HG02981 (cell line): ENCODE results near the gene SMIM41.

Source experiments
- ATAC-seq: cut with Tn5 transposase; IDR thresholded peaks from one replicate; pipeline ENCODE4 v1.9.1; 2021; ENCODE audit warnings: mild to moderate bottlenecking, moderate library complexity; ENCODE audit not compliant: unreplicated experiment

SMIM41 gene

DNA sequence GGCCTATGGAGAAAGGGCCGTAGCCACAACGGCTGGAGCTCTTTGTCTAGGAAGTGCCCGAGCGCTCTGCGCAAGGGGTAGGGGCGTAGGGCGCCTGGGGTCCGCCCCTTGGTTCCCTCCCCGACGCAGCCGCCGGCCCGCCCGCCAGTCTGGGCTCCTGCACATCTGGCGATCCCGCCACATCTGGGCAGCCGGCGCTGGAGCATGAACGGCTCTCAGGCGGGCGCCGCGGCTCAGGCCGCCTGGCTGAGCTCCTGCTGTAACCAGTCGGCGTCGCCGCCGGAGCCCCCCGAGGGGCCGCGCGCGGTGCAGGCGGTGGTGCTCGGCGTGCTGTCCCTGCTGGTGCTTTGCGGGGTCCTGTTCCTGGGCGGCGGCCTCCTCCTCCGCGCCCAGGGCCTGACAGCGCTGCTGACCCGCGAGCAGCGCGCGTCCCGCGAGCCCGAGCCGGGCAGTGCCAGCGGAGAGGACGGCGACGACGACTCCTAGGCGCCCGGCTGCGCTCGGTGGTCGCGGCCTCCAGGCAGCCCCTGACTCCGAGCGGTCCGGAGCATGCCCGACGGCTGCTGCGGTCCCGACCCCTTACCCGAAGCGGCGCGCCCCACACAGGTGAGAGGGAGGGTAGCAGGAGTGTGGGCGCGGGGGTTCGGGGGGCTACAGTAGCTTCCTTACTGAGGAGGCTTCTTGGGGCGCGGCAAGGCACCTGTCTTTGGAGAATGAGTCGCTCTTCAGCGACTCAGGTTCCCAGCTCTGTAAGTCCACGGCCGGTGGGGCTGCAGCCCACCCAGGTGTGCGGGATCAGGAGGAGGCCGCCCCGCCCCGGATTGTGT is at the start of gene SMIM41:
TSS of gene SMIM41 (plus strand) at position 129 of the 827 bp plus-strand sequence. CDS start at position 205, 76 bp downstream.
- ATAC-seq, result no peak

- ATAC-seq, result no peak
These were observed 47.1 kb upstream of the SMIM41 start for GRCh38 chr12:52032446-52032803.

- peak; percentile 93 for ATAC-seq
These were observed 46.6 kb upstream of the SMIM41 start for GRCh38 chr12:52032804-52033445.

GRCh38 chr12:52033446-52034140 is 45.9 kb upstream of the SMIM41 start:
- ATAC-seq, result no peak

DNA sequence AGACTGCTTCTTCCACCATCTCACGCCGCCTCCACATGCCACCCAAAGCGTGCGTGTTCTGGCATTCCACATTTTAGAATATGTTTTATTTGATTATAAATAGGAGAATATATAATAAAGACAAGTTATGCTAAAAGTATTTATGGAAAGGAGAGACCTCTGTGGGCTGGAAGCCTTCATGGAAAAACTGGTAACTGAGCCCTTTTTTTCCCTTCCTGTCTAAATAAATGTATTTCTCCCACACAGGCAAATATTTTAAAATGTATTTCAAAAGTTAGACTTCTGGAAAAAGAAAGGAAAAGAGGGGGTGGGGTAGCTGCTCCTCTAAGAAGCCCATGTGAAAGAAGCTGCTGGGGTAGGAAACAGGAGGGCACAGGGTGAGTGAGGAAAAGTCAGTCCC is 44.3 kb upstream of the SMIM41 start:
- ATAC-seq, result no peak

DNA sequence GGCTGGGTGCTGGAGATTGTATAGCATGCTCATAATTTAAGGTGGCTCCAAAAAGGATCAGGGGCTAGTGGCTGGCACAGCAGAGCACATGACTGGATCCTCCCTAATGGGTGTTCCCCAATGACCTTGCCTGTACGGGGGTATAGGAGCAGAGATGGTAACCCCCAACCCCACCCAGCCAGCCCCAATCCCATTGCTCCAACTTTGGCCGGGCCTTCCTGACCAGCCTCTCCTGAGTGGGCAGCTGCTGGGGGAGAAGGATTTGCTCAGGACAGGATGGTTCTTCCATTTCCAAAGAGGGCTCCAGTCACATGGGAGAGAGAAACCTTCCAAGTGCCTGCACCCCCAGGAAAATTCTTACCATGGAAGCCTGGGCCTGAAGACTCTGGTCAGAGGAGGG is 43.6 kb upstream of the SMIM41 start:
- ATAC-seq, result no peak

GRCh38 chr12:52036587-52037171 is 42.8 kb upstream of the SMIM41 start:
- ATAC-seq, result peak; percentile 33

- no peak for ATAC-seq
These were observed 42.1 kb upstream of the SMIM41 start for GRCh38 chr12:52037248-52037861.

DNA sequence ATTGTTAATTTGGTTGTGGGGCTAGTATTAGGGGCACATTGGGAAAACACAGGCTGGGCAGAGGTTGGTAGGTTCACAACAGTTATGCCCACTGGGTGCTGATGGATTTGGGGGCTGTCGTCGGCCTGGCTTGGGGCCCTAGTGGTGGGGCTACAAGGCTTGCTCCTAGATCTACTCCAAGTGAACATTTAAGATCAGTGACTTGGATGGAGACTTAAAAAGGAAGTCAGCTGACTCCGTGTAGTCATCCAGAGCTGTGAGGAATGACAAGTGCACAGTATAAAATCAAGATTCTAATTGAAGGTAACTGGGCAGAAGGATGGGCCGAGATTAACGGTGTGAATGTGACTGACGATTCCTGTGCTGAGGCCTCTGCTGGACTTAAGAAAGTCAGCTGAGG is 41.1 kb upstream of the SMIM41 start:
- ATAC-seq, result no peak

GRCh38 chr12:52041035-52041434 is 38.5 kb upstream of the SMIM41 start:
- ATAC-seq, result no peak

DNA sequence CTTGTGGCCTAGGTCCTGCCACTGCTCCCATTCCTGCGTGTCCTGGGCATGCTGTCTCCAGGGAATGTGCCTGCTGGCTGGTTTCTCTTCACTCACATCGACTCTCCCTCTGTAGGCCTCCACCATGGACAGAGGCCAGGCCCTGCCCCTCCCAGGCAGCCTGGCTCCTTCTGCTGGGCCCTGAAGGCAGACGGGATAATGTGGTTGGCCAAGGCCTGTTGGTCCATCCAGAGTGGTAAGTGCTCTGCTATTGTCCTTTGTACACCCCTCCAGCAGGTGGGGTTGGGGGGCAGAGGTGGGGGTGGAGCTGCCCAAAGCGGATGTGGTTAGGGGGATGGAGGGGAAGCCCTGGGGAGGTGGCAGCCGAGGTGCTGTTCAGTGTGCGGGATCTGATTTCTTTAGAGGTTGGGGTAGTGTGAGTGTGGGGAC is 37.8 kb upstream of the SMIM41 start:
- ATAC-seq, result no peak

DNA sequence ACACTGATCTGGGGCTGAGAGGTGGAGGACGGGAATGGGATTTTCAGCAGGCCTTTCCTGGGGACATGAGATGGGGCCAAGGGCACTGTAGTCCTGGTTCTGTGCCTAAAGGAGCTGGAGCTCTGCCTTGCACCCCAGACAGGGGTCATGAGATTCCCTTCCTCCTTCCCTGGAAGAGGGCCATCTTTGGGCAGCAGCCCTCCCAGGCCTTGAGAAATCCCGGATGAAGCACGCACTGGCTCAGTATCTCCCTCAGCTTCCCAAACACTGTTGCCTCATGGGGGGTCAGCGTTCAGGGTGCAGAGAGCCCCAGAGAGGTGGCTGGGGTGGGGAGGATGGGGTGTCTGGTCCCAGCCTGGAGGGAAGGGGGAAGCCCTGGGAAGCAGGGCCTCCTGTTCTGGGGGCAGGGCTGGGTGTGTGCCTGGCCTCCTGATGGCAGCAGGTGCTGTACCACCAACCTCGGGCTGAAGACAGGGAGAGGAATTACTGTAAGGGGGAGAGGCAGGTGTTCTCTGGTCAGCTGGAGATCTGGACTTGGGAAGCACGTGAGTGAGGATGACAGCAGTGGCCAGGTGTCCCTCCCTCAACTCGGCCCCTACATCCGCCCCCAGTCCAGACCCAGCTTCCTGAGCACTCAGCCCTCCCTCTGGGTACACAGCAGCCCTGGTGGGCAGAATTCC is 36.7 kb upstream of the SMIM41 start:
- ATAC-seq, result no peak

DNA sequence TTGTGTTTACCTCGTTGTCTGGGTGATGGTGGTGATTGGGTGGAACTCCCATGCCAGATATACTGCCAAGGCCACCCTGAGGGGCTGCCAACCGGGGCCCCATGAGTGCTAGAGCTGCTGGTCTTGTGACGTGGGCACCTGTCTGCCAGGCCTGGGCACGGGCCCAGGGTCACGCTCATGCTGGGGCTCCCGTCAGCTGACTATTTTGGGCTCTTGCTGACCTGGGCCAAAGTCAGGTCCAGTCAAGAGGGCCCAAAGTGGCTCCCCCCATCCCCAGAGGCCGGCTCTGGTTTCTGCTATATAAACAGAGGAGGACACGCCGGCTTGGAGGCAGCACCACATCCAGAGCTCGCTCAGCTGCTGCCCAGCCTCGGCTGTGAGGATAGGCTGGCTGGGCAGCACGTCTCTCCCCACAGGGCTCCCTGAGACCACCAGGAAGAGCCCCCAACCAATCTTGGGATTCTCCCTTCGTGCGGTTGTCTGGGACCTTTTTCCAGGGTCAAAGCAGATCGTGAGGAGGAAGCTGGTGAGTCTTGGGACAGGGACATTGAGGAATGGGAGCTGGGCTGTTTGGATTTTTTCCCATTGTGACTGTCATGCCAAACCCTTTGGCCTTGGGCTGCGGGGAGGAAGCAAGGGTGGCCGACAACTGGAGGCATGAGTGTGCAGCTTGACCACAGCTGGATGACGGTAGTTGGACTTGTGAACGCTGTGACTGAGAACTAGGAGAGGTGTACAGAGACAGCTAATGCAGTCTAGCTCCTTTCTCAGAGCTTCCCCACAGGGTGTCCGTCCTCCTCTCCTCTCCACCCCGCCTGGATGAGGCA is 35.9 kb upstream of the SMIM41 start:
- no peak for ATAC-seq

DNA sequence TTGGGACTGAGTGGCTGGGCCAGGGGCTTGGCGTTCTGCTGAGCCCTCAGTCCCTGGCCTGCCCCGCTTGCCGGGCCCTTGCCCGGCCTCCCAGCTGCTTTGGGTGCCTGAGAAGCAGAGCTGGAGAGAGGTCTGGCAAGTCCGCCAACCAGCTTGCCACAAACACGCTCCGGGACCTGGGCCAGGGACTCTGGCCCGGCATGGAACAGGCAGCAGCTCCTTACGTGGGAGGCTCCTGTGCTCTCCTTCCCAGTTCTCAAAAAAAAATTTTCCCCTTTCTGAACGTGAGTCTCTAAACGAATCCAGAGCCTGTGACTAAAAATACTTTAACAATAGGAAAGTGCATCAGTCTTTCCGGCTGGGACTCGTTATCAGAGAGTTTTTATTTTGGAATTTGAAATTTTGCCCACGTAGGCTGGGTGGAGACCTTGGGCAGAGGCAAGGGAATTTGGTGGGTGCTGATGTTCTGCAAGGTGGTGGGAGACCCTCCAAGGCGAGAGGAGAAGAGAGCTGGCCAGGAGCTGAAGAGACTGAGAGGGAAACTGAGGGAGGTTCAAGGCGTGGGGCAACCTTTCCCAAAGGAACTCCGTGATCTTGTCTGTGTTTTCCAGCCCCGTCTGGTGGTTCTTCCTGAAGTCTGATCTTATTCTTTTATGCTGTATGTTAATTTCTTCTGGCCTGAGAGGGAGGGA is 35.1 kb upstream of the SMIM41 start:
- no peak for ATAC-seq

DNA sequence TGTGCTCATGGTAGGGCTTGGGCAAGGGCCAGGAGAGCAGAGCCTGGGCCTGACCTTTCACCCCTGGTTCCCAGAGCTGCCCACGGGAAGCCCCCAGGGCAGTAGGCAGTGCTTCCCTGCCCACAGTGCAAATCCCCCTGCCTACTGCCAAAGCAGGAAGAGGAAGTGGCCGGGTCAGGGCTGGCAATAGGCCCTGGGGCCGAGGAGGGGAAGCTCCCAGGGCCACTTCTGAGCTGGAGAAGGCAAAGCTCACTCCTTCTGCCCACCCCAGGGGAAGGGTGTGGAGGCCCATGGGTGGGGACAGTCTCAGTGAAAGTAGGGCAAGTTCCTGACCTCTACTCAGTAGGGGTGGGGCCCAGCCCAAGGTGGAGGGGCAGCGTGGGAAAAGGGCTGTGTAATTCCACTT is 33.7 kb upstream of the SMIM41 start:
- no peak for ATAC-seq

DNA sequence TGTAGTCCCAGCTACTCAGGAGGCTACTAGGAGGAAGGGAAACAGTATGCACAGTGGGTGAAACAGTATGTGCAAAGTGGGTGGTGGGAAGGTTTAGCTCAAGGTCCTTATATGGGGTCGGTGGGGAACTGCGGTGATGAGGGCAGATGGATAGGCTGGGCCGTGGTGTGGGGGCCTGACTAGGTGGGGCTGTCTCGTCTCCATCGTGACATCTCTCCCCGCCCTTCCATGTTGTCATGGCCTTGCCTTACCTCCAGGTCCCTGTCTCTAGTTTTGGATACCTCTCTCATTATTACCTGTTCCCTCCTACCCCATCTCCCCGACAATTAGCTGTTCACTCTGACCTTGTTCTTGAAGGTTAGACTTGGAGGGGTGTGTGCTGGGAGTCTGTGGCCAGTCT is 32.6 kb upstream of the SMIM41 start:
- ATAC-seq, result no peak

DNA sequence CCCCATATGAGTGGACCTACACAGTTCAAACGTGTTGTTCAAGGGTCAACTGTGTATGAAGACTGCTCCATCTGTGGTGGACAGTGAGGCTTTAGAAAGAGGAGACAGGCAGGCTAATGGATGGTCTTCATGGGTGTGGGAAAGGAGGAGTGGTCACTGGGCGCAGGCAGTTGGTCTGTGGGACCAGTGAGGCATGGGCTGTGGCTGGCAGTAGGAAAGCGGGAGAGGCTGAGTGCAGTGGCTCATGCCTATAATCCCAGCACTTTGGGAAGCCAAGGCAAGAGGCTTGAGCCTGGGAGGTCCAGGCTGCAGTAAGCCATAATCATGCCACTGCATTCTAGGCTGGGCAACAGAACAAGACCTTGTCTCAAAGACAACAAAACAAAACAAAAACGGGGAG is 30.2 kb upstream of the SMIM41 start:
- ATAC-seq, result no peak

DNA sequence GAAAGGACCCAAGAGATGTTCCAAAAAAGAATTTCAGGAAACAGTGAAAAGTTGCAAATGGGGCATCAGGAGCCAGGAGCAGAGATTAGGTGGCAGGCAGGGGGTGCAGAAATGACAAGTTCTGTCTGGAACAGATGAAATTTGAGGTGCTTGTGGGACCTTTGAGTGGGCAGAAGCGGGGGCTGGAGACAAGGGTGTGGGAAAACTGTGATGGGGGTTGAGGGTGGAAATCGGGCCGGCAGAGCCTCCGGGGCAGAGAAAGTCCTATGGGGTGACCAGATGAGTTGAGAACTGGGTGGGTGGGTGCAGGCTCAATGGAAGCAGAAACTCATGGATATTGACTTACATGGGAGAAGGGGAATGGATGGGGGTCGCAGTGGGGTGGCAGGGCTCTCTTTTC is 29.8 kb upstream of the SMIM41 start:
- ATAC-seq, result no peak

- no peak for ATAC-seq
These were observed 29.3 kb upstream of the SMIM41 start for GRCh38 chr12:52050116-52050757.
